Activated naive CD8-positive, alpha-beta T cell treated with anti-CD3 and anti-CD28 coated beads for 36 hours (primary cell): Measurements from ENCODE around the gene KCNIP4. TPM values are rescaled to one million over a fixed set of nuclear protein-coding genes. Genes with fewer than 3 reads are reported as not detected.
"Not testable (repeated sequence)": the region's sequence is repeated elsewhere in the genome, so short reads cannot be mapped to it uniquely, and the experiment has no call there.

ENCODE experiments used
- DNase-seq: peaks from one replicate; pipeline ENCODE4 v3.0.0; 2021
- H3K27ac Mint-ChIP-seq: one replicate; pipeline ENCODE4 v1.8.0; 2022; ENCODE audit warnings: mild to moderate bottlenecking, moderate library complexity, mixed read lengths
- H3K27me3 Mint-ChIP-seq: one replicate; pipeline ENCODE4 v1.8.0; 2022; ENCODE audit warnings: mild to moderate bottlenecking, mixed read lengths
- H3K36me3 Mint-ChIP-seq: one replicate; pipeline ENCODE4 v1.8.0; 2021; ENCODE audit warnings: mild to moderate bottlenecking, mixed read lengths
- H3K4me1 Mint-ChIP-seq: one replicate; pipeline ENCODE4 v1.8.0; 2021; ENCODE audit warnings: mixed read lengths
- H3K4me3 Mint-ChIP-seq: one replicate; pipeline ENCODE4 v1.8.0; 2022; ENCODE audit warnings: mild to moderate bottlenecking, moderate library complexity, mixed read lengths
- H3K9me3 Mint-ChIP-seq: one replicate; pipeline ENCODE4 v1.8.0; 2022; ENCODE audit warnings: mixed read lengths
- total RNA-seq, 2 experiments: library from RNA; stranded (reverse); gene quantifications; one replicate each; pipeline ENCODE4 v1.2.3, GENCODE V29; 2021

The KCNIP4 gene
- total RNA-seq, 2 experiments from 2014 or later, result not detected

- H3K4me1 Mint-ChIP-seq, H3K27me3 Mint-ChIP-seq, DNase-seq, H3K27ac Mint-ChIP-seq, H3K36me3 Mint-ChIP-seq, H3K4me3 Mint-ChIP-seq: not testable (repeated sequence)
- H3K9me3 Mint-ChIP-seq, result peaks cover 19% of the 10 kb centered on the region
Measured at GRCh38 chr4:20783134-20783533, 1165.4 kb downstream of the KCNIP4 start.

GRCh38 chr4:20778896-20779295 lies 1169.7 kb downstream of the KCNIP4 start:
- Mint-ChIP-seq H3K4me3 (no peak overlapping the region), H3K27me3 (peaks cover 4% of the 10 kb centered on the region), H3K27ac (no peak overlapping the region), H3K36me3 (no peaks in the 10 kb centered on the region), H3K4me1 (no peaks in the 10 kb centered on the region), H3K9me3 (peaks cover 23% of the 10 kb centered on the region)
- no peak for DNase-seq

DNA sequence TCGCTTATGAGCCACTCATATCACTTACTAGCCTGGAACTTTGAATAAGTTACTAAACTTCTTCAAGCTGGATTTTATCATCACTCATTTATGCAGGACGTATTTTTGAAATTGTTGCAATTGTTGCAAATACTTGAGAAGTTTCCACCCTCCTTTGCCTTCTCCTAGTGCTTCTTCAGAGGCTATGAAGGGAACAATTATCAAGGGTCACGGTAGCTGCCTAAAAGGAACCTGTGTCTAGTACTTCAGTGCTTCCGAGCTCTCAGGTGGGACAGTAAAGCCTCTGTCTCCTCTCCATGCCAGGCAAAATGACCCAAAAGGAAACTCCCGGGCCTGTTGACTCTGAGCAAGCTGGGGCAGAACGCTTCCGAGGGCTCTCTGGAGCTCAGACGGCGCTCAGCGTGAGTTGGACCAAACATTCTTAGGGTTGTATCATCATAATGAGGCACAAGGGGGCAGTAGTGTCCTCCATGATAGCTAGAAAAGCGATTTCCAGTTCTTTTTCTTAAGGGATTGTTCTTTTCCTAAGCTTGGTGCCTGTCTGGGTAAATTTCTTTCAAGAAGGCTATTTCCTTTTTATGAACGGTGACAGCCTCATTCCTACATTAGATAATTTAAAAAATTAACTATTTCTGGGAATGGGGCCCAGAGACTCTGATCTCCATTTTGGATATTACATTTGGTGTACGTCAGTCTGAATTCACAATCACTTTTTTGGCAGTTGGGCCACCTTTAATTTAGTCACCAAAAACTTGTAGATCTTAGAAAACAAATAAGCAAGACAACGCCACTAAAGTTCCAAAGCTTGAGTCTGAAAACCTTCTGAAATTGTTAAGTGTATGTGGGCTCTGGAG lies 1175.2 kb downstream of the KCNIP4 start:
- no peaks in the 10 kb centered on the region for H3K36me3 Mint-ChIP-seq
- DNase-seq, result peak; percentile 6
- H3K27ac Mint-ChIP-seq, result no peak overlapping the region
- H3K4me1 Mint-ChIP-seq, result peaks cover 2% of the 10 kb centered on the region
- peaks cover 4% of the 10 kb centered on the region for H3K9me3 Mint-ChIP-seq
- peaks cover 6% of the 10 kb centered on the region for H3K27me3 Mint-ChIP-seq
- no peak overlapping the region for H3K4me3 Mint-ChIP-seq

GRCh38 chr4:20764366-20764992 lies 1184.1 kb downstream of the KCNIP4 start:
- Mint-ChIP-seq H3K9me3 (no peaks in the 10 kb centered on the region), H3K4me1 (no peaks in the 10 kb centered on the region), H3K27me3 (no peaks in the 10 kb centered on the region), H3K27ac (no peak overlapping the region), H3K36me3 (no peaks in the 10 kb centered on the region), H3K4me3 (no peak overlapping the region)
- no peak for DNase-seq

- Mint-ChIP-seq H3K9me3 (no peaks in the 10 kb centered on the region), H3K4me3 (no peak overlapping the region)
Measured at GRCh38 chr4:20761826-20762225, 1186.7 kb downstream of the KCNIP4 start.

GRCh38 chr4:20761382-20761781 lies 1187.2 kb downstream of the KCNIP4 start:
- Mint-ChIP-seq H3K9me3 (no peaks in the 10 kb centered on the region), H3K4me3 (no peak overlapping the region), H3K27ac (no peak overlapping the region), H3K27me3 (no peaks in the 10 kb centered on the region), H3K36me3 (no peaks in the 10 kb centered on the region), H3K4me1 (no peaks in the 10 kb centered on the region)
- DNase-seq, result no peak

More at GRCh38 chr4:20761826-20762225, 1186.7 kb downstream of the KCNIP4 start:
- Mint-ChIP-seq H3K27ac (no peak overlapping the region), H3K36me3 (no peaks in the 10 kb centered on the region), H3K27me3 (no peaks in the 10 kb centered on the region), H3K4me1 (no peaks in the 10 kb centered on the region)
- DNase-seq, result no peak

- no peak for DNase-seq
- no peaks in the 10 kb centered on the region for H3K4me1 Mint-ChIP-seq
- no peak overlapping the region for H3K27ac Mint-ChIP-seq
- H3K27me3 Mint-ChIP-seq, result no peaks in the 10 kb centered on the region
- no peak overlapping the region for H3K4me3 Mint-ChIP-seq
- H3K36me3 Mint-ChIP-seq, result no peaks in the 10 kb centered on the region
- H3K9me3 Mint-ChIP-seq, result no peaks in the 10 kb centered on the region
Measured at GRCh38 chr4:20760053-20760452, 1188.5 kb downstream of the KCNIP4 start.

DNA sequence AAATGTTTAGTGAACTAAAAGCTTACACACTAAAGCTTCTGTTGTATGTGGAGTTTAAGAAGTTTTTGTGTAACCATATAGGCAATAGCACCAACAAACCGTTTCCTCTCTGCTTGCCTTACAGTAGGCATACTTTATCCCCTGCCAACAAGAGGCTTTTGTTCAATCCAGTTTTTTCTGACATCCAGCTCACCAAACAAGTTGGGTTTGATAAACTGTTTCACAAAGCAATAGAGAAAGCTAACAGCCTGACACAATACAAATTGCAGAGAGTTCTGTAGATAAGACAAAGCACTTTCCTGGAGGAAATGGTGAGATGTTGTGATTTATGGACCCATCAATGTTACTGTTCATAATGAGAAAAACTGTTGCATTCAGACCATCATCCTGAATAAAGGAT lies 1194.5 kb downstream of the KCNIP4 start:
- Mint-ChIP-seq H3K36me3 (peaks cover 16% of the 10 kb centered on the region), H3K27ac (no peak overlapping the region), H3K27me3 (no peaks in the 10 kb centered on the region), H3K9me3 (no peaks in the 10 kb centered on the region), H3K4me1 (no peaks in the 10 kb centered on the region), H3K4me3 (no peak overlapping the region)
- no peak for DNase-seq

DNA sequence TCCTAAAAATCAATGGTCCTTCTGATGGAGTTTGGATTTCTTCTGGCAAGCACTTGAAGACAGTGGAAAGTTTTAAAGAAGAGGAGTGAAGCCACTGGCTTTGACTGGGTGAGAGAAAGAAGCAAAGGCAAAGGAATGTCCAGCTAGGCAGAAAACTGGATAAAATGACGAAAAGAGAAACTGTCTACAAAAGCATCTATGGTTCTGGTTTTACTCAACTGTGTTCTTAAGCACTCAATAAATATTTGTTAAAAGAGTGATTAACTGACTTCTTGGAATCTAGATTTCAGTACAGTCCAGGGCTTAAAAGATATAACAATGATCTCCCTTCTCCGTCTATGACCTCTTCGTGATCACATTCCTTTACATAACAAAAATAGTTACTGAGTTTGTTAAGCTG lies 1195.9 kb downstream of the KCNIP4 start:
- Mint-ChIP-seq H3K9me3 (no peaks in the 10 kb centered on the region), H3K36me3 (peaks cover 21% of the 10 kb centered on the region), H3K27me3 (no peaks in the 10 kb centered on the region), H3K27ac (no peak overlapping the region), H3K4me3 (no peak overlapping the region), H3K4me1 (no peaks in the 10 kb centered on the region)
- DNase-seq, result no peak

GRCh38 chr4:20746000-20746399 lies 1202.6 kb downstream of the KCNIP4 start:
- not testable (repeated sequence) for H3K27me3 Mint-ChIP-seq

GRCh38 chr4:20735931-20736330 lies 1212.6 kb downstream of the KCNIP4 start:
- H3K27ac Mint-ChIP-seq, result no peak overlapping the region
- no peaks in the 10 kb centered on the region for H3K27me3 Mint-ChIP-seq
- peaks cover 32% of the 10 kb centered on the region for H3K9me3 Mint-ChIP-seq
- no peak for DNase-seq
- H3K4me3 Mint-ChIP-seq, result no peak overlapping the region
- no peaks in the 10 kb centered on the region for H3K4me1 Mint-ChIP-seq
- peaks cover 77% of the 10 kb centered on the region for H3K36me3 Mint-ChIP-seq

More at GRCh38 chr4:20746000-20746399, 1202.6 kb downstream of the KCNIP4 start:
- not testable (repeated sequence) for DNase-seq, H3K4me3 Mint-ChIP-seq, H3K4me1 Mint-ChIP-seq, H3K27ac Mint-ChIP-seq
- Mint-ChIP-seq H3K9me3 (peaks cover 21% of the 10 kb centered on the region), H3K36me3 (peaks cover 22% of the 10 kb centered on the region)

DNA sequence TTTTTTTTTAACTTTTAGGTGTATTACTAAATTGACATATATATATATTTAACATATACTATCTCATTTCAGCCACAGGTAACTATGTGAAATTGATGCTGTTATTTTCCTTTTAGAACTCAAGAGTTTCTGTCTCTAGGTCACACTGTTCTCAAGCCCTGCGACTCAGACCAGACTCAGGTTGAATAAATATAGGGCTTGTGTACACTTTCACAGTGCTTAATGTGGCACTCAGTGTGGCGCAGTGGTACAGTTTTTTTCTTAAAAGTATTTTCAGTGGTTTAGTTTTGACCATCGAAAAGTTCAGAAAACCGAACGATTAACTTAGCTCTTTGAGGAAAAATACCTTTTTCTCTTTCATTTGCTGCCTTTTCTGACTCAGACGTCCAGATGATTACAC lies 1223.7 kb downstream of the KCNIP4 start:
- Mint-ChIP-seq H3K36me3 (peaks cover 55% of the 10 kb centered on the region), H3K4me3 (no peak overlapping the region), H3K4me1 (no peaks in the 10 kb centered on the region), H3K27me3 (no peaks in the 10 kb centered on the region), H3K27ac (no peak overlapping the region), H3K9me3 (peaks cover 12% of the 10 kb centered on the region)
- no peak for DNase-seq

- H3K9me3 Mint-ChIP-seq, result peaks cover 17% of the 10 kb centered on the region
- H3K4me3 Mint-ChIP-seq, result no peak overlapping the region
- no peak overlapping the region for H3K27ac Mint-ChIP-seq
- no peaks in the 10 kb centered on the region for H3K4me1 Mint-ChIP-seq
- no peaks in the 10 kb centered on the region for H3K27me3 Mint-ChIP-seq
- H3K36me3 Mint-ChIP-seq, result peaks cover 63% of the 10 kb centered on the region
- no peak for DNase-seq
Measured at GRCh38 chr4:20723463-20723862, 1225.1 kb downstream of the KCNIP4 start.

DNA sequence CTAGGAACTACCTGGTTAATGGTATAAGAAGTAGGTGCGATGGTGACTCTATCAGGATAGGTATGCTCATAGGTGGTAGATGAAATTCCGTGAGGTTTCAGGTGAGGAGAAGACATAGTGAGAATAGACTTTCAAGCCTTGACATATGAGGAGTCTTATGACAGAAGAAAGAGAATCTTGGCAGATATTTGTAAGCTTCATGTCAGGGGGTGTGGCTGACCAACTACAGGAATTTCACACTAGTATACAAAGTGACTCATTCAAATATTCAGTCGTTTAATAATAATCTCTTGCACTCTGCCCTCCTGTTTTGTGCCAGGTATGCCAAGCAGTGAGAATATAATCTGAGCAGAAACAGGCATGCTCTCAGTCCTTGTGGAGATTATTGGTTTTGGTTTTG lies 1225.6 kb downstream of the KCNIP4 start:
- no peak overlapping the region for H3K4me3 Mint-ChIP-seq
- peaks cover 67% of the 10 kb centered on the region for H3K36me3 Mint-ChIP-seq
- H3K27me3 Mint-ChIP-seq, result no peaks in the 10 kb centered on the region
- H3K9me3 Mint-ChIP-seq, result peaks cover 17% of the 10 kb centered on the region
- no peak overlapping the region for H3K27ac Mint-ChIP-seq
- H3K4me1 Mint-ChIP-seq, result no peaks in the 10 kb centered on the region
- no peak for DNase-seq

DNA sequence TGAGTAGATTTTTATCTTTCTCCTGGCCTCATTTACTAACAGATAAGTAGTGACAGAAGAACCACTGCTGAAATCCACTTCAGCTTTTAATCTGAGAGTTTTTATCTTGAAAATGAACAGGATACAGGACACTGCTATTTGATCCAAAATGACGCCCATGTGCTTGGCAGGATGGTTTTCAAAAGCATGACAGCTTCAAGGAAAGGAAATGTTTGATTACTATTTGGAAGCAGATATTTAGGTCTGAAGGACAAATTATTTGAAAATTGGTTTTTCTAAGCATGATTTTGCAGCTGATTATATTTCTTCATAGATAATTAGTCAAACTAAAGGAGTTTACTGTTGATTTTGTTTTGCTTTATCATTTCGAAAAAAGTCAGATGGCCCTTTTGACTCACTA lies 1237.2 kb downstream of the KCNIP4 start:
- H3K4me3 Mint-ChIP-seq, result no peak overlapping the region
- H3K27ac Mint-ChIP-seq, result no peak overlapping the region
- H3K27me3 Mint-ChIP-seq, result no peaks in the 10 kb centered on the region
- no peaks in the 10 kb centered on the region for H3K4me1 Mint-ChIP-seq
- peaks cover 42% of the 10 kb centered on the region for H3K36me3 Mint-ChIP-seq
- DNase-seq, result no peak
- H3K9me3 Mint-ChIP-seq, result peaks cover 6% of the 10 kb centered on the region
